A673 (cell line): ENCODE data around the gene ITPA. TPM values are rescaled to one million over a fixed set of nuclear protein-coding genes. Genes with fewer than 3 reads are reported as not detected.

ENCODE experiments used
- BruUV-seq: library from RNA; stranded (reverse); fragments of 400-500 nt; replicated peaks from 2 replicates; lab custom pipeline; 2021; lab: Mats Ljungman, UMichigan
- CTCF ChIA-PET: fragments of 300-600 bp; sonication (Branson Sonifier 250); formaldehyde crosslinking; loops from one replicate; lab custom pipeline; 2022; ENCODE audit warnings: antibody characterized with exemption; lab: Charles Lee
- POLR2A ChIA-PET: fragments of 300-600 bp; sonication (Branson Sonifier 250); formaldehyde crosslinking; loops from one replicate; lab custom pipeline; 2022; ENCODE audit warnings: antibody characterized with exemption; ENCODE audit not compliant: low non-redundant PET; lab: Charles Lee
- DNase-seq: peaks from one replicate; pipeline ENCODE4 v3.0.0-alpha.2; 2015; ENCODE audit warnings: low spot score
- H3K27ac ChIP-seq: fragments of 200-600 bp; sonication (generic); 2 replicates; pipeline ENCODE4 v1.5.1; 2016; ENCODE audit warnings: mixed run types, low read depth, mild to moderate bottlenecking, mixed read lengths, antibody characterized with exemption, low read length; ENCODE audit not compliant: poor library complexity, severe bottlenecking
- H3K27me3 ChIP-seq: fragments of 200-600 bp; sonication (generic); replicated peaks from 2 replicates; pipeline ENCODE4 v1.6.1; 2017; ENCODE audit warnings: mixed run types, low read depth, mild to moderate bottlenecking, mixed read lengths, antibody characterized with exemption, low read length; ENCODE audit not compliant: insufficient read depth, poor library complexity
- H3K36me3 ChIP-seq: fragments of 200-600 bp; sonication (generic); 2 replicates; pipeline ENCODE4 v1.6.1; 2016; ENCODE audit warnings: mixed run types, mild to moderate bottlenecking, mixed read lengths, antibody characterized with exemption, low read length; ENCODE audit not compliant: insufficient read depth, poor library complexity, severe bottlenecking
- H3K4me1 ChIP-seq: fragments of 200-600 bp; sonication (generic); 2 replicates; pipeline ENCODE4 v1.6.1; 2017; ENCODE audit warnings: mixed run types, mild to moderate bottlenecking, mixed read lengths, antibody characterized with exemption, low read length; ENCODE audit not compliant: insufficient read depth, poor library complexity, severe bottlenecking
- H3K4me3 ChIP-seq: fragments of 200-600 bp; sonication (generic); 2 replicates; pipeline ENCODE4 v1.5.1; 2016; ENCODE audit warnings: low read depth, mixed run types, mild to moderate bottlenecking, mixed read lengths, low read length; ENCODE audit not compliant: poor library complexity, severe bottlenecking
- H3K9me3 ChIP-seq: fragments of 200-600 bp; sonication (generic); 2 replicates; pipeline ENCODE4 v1.6.1; 2016; ENCODE audit warnings: mixed run types, low read depth, mild to moderate bottlenecking, mixed read lengths, antibody characterized with exemption, low read length; ENCODE audit not compliant: poor library complexity, severe bottlenecking
- CTCF ChIP-seq: fragments of 300-800, 200-600 bp; sonication (generic); conservative IDR thresholded peaks from 2 replicates; pipeline ENCODE4 v1.5.1; 2017; ENCODE audit warnings: low read depth, mild to moderate bottlenecking, antibody characterized with exemption, low read length, moderate library complexity, mixed read lengths
- EZH2 ChIP-seq: fragments of 200-600 bp; sonication (generic); IDR thresholded peaks from 2 replicates; pipeline ENCODE4 v1.6.1; 2017; ENCODE audit warnings: borderline replicate concordance, low read depth, mild to moderate bottlenecking, mixed read lengths, antibody characterized with exemption, low read length; ENCODE audit not compliant: poor library complexity, severe bottlenecking
- intact Hi-C: fragments of 100-400 bp; cut with micrococcal nuclease; formaldehyde crosslinking; loops from one replicate; pipeline ENCODE4 v1.10.0; 2022; ENCODE audit not compliant: unreplicated experiment
- total RNA-seq: library from RNA; stranded (reverse); gene quantifications from 2 replicates; pipeline ENCODE4 v1.2.3, GENCODE V29; 2021

ITPA gene
- total RNA-seq, 1 experiment from 2014 or later: 81.3 TPM

GRCh38 chr20:3228750-3229032, 19.4 kb downstream of the ITPA start:
- H3K36me3 ChIP-seq: no peaks in the 10 kb centered on the region
- H3K27ac ChIP-seq: no peak overlapping the region
- DNase-seq: no peak
- CTCF ChIA-PET: no interaction called here
- H3K27me3 ChIP-seq: no peaks in the 10 kb centered on the region
- no peaks in the 10 kb centered on the region for H3K9me3 ChIP-seq
- TF ChIP-seq EZH2 (no peak), CTCF (no peak)
- BruUV-seq: no TSS peak
- no peaks in the 10 kb centered on the region for H3K4me1 ChIP-seq
- intact Hi-C loops: no loop called here
- no peak overlapping the region for H3K4me3 ChIP-seq
- POLR2A ChIA-PET: no interaction called here

- POLR2A ChIA-PET: no interaction called here
- TF ChIP-seq CTCF (no peak), EZH2 (no peak)
Observed at GRCh38 chr20:3229158-3229557, 19.9 kb downstream of the ITPA start.

GRCh38 chr20:3229798-3230197, 20.5 kb downstream of the ITPA start:
- H3K27me3 ChIP-seq: no peaks in the 10 kb centered on the region
- intact Hi-C loops: no loop called here
- CTCF ChIA-PET: no interaction called here
- no peak overlapping the region for H3K27ac ChIP-seq
- H3K4me3 ChIP-seq: no peak overlapping the region
- no peaks in the 10 kb centered on the region for H3K9me3 ChIP-seq
- no TSS peak for BruUV-seq
- H3K36me3 ChIP-seq: no peaks in the 10 kb centered on the region
- DNase-seq: no peak
- POLR2A ChIA-PET: no interaction called here
- no peaks in the 10 kb centered on the region for H3K4me1 ChIP-seq
- TF ChIP-seq EZH2 (no peak), CTCF (no peak)

More at GRCh38 chr20:3229158-3229557, 19.9 kb downstream of the ITPA start:
- CTCF ChIA-PET: no interaction called here
- intact Hi-C loops: no loop called here
- no peaks in the 10 kb centered on the region for H3K27me3 ChIP-seq
- no peaks in the 10 kb centered on the region for H3K4me1 ChIP-seq
- no TSS peak for BruUV-seq
- H3K36me3 ChIP-seq: no peaks in the 10 kb centered on the region
- H3K9me3 ChIP-seq: no peaks in the 10 kb centered on the region
- no peak overlapping the region for H3K4me3 ChIP-seq
- no peak overlapping the region for H3K27ac ChIP-seq
- DNase-seq: no peak
